BE2C (cell line): ENCODE measurements around the gene KAT5.
"Not testable (repeated sequence)": the region's sequence is repeated elsewhere in the genome, so short reads cannot be mapped to it uniquely, and the experiment has no call there.

Experiments
- DNase-seq: peaks from one replicate; pipeline ENCODE4 v3.0.0-alpha.2; 2020
- H3K27me3 ChIP-seq: fragments of 250-450 bp; sonication (Bioruptor Pico); 2 replicates; pipeline ENCODE4 v1.5.1; 2020; ENCODE audit warnings: mild to moderate bottlenecking
- H3K36me3 ChIP-seq: fragments of 250-450 bp; sonication (Bioruptor Pico); 2 replicates; pipeline ENCODE4 v1.5.1; 2020; ENCODE audit warnings: mild to moderate bottlenecking
- H3K4me1 ChIP-seq: fragments of 250-450 bp; sonication (Bioruptor Pico); 2 replicates; pipeline ENCODE4 v1.5.1; 2020
- H3K4me3 ChIP-seq: 2 replicates; pipeline ENCODE4 v1.5.1; 2011; ENCODE audit warnings: low read depth, low read length
- H3K9me3 ChIP-seq: fragments of 250-450 bp; sonication (Bioruptor Pico); 2 replicates; pipeline ENCODE4 v1.5.1; 2020
- CTCF ChIP-seq: IDR thresholded peaks from 2 replicates; pipeline ENCODE4 v1.5.1; 2012; ENCODE audit warnings: mild to moderate bottlenecking, low read depth, low read length

The KAT5 gene

GRCh38 chr11:65680192-65680743 is 31.8 kb upstream of the KAT5 start:
- no peak for TF ChIP-seq CTCF
- peaks cover 44% of the 10 kb centered on the region for H3K27me3 ChIP-seq

GRCh38 chr11:65683480-65683879 is 28.6 kb upstream of the KAT5 start:
- not testable (repeated sequence) for H3K4me1 ChIP-seq, DNase-seq, H3K36me3 ChIP-seq, H3K4me3 ChIP-seq, H3K9me3 ChIP-seq
- H3K27me3 ChIP-seq = peaks cover 49% of the 10 kb centered on the region

More at GRCh38 chr11:65680192-65680743, 31.8 kb upstream of the KAT5 start:
- H3K4me3 ChIP-seq = no peak overlapping the region
- no peaks in the 10 kb centered on the region for H3K9me3 ChIP-seq
- no peaks in the 10 kb centered on the region for H3K4me1 ChIP-seq
- DNase-seq = no peak
- H3K36me3 ChIP-seq = no peaks in the 10 kb centered on the region

- Histone ChIP-seq H3K4me1 (no peaks in the 10 kb centered on the region), H3K4me3 (no peak overlapping the region), H3K36me3 (no peaks in the 10 kb centered on the region), H3K9me3 (no peaks in the 10 kb centered on the region), H3K27me3 (peaks cover 49% of the 10 kb centered on the region)
- TF ChIP-seq CTCF = no peak
- DNase-seq = no peak
Observed at GRCh38 chr11:65685981-65686380, 26.1 kb upstream of the KAT5 start.

- H3K4me1 ChIP-seq, H3K4me3 ChIP-seq, DNase-seq, H3K27me3 ChIP-seq, H3K9me3 ChIP-seq, H3K36me3 ChIP-seq: not testable (repeated sequence)
Observed at GRCh38 chr11:65691847-65692246, 20.2 kb upstream of the KAT5 start.

DNA sequence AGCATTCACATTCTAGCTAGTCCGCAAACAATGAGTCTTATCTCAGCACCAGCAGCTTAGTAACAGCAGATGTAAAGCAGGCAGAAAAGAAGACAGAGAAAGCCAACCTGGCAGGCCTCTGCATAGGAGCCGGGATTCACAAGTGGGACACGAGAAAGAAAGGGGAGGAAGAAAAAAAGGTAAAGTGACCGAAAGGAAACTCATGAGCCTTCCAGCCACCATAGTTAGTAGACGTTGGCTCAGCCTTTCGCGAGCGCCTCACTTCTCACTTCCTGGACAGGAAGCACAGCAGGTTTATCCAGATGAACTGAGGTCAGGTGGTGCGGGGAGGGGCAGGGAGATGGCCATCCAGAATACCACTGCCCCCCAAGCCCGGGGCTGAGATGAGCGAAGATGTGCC is 19.7 kb upstream of the KAT5 start:
- Histone ChIP-seq H3K4me1 (no peaks in the 10 kb centered on the region), H3K27me3 (no peaks in the 10 kb centered on the region), H3K4me3 (no peak overlapping the region), H3K36me3 (no peaks in the 10 kb centered on the region), H3K9me3 (no peaks in the 10 kb centered on the region)
- TF ChIP-seq CTCF = no peak
- DNase-seq = no peak

DNA sequence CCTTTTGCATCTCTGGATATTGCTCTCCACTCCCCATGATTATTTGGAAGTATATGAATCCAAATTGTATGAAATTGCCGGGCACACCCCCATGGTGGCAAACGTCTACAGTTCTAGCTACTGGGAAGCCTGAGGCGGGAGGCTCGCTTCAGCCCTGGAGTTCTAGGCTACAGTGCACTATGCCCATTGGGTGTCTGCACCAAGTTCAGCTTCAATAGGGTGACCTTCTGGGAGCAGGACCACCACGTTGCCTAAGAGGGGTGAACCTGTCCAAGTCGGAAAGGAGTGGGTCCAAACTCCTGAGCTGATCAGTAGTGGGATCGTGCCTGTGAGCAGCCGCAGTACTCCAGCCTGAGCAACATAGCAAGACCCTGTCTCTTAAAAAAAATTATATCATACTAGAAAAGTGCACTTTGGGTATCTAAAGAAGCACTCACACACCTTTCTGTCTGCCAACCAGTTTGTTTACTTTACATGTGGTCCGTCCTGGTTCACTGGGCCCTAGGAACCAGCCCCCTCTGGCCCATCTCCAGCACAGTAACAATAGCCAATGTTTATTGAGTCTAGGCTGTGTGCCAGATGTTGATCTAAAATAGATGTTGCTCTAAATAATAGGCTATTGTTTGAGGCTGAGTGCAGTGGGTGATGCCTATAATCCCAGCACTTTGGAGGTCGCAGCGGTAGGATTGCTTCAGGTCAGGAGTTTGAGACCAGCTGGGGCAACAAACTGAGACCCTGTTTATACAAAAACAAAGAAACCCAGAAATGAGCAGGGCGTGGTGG is 16.4 kb upstream of the KAT5 start:
- Histone ChIP-seq H3K4me1 (no peaks in the 10 kb centered on the region), H3K27me3 (peaks cover 21% of the 10 kb centered on the region), H3K36me3 (no peaks in the 10 kb centered on the region), H3K4me3 (no peak overlapping the region), H3K9me3 (no peaks in the 10 kb centered on the region)
- no peak for DNase-seq
- TF ChIP-seq CTCF = no peak

GRCh38 chr11:65696802-65697552 is 15.1 kb upstream of the KAT5 start:
- no peak for TF ChIP-seq CTCF

More at GRCh38 chr11:65696802-65697552, 15.1 kb upstream of the KAT5 start:
- Histone ChIP-seq H3K27me3 (peaks cover 33% of the 10 kb centered on the region), H3K4me3 (no peak overlapping the region), H3K36me3 (no peaks in the 10 kb centered on the region), H3K4me1 (no peaks in the 10 kb centered on the region), H3K9me3 (no peaks in the 10 kb centered on the region)
- no peak for DNase-seq
